Measurements from ENCODE around the gene MISP3.

The MISP3 gene

GRCh38 chr19:14078411-14078810 is 5.8 kb downstream of the MISP3 start:
- Histone ChIP-seq H3K79me2 (ENCODE audit: low read length) (no peaks in the 10 kb centered on the region), H3K4me2 (ENCODE audit: low read length) (no peak overlapping the region), H3K27me3 (ENCODE audit: low read depth, low read length) (no peaks in the 10 kb centered on the region), H3K4me1 (ENCODE audit: low read length) (peaks cover 26% of the 10 kb centered on the region), H2AFZ (ENCODE audit: low read depth, low read length) (no peak overlapping the region), H3K4me3 (ENCODE audit: low read length) (no peak overlapping the region), H3K27ac (ENCODE audit: low read length) (no peak overlapping the region), H3K36me3 (replicated peaks; ENCODE audit: low read depth, low read length) (no peaks in the 10 kb centered on the region), H3K9ac (ENCODE audit: low read length) (no peak overlapping the region), H4K20me1 (ENCODE audit: insufficient read depth, low read length) (no peaks in the 10 kb centered on the region), H3K9me3 (ENCODE audit: insufficient read depth, low read length) (no peaks in the 10 kb centered on the region)
- no peak for TF ChIP-seq EZH2phosphoT487 (IDR thresholded peaks at IDR 0.05; ENCODE audit: low read depth)
- TF ChIP-seq, protein P1, sequence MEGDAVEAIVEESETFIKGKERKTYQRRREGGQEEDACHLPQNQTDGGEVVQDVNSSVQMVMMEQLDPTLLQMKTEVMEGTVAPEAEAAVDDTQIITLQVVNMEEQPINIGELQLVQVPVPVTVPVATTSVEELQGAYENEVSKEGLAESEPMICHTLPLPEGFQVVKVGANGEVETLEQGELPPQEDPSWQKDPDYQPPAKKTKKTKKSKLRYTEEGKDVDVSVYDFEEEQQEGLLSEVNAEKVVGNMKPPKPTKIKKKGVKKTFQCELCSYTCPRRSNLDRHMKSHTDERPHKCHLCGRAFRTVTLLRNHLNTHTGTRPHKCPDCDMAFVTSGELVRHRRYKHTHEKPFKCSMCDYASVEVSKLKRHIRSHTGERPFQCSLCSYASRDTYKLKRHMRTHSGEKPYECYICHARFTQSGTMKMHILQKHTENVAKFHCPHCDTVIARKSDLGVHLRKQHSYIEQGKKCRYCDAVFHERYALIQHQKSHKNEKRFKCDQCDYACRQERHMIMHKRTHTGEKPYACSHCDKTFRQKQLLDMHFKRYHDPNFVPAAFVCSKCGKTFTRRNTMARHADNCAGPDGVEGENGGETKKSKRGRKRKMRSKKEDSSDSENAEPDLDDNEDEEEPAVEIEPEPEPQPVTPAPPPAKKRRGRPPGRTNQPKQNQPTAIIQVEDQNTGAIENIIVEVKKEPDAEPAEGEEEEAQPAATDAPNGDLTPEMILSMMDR (IDR thresholded peaks at IDR 0.05; ENCODE audit: low read depth, low read length), result no peak

DNA sequence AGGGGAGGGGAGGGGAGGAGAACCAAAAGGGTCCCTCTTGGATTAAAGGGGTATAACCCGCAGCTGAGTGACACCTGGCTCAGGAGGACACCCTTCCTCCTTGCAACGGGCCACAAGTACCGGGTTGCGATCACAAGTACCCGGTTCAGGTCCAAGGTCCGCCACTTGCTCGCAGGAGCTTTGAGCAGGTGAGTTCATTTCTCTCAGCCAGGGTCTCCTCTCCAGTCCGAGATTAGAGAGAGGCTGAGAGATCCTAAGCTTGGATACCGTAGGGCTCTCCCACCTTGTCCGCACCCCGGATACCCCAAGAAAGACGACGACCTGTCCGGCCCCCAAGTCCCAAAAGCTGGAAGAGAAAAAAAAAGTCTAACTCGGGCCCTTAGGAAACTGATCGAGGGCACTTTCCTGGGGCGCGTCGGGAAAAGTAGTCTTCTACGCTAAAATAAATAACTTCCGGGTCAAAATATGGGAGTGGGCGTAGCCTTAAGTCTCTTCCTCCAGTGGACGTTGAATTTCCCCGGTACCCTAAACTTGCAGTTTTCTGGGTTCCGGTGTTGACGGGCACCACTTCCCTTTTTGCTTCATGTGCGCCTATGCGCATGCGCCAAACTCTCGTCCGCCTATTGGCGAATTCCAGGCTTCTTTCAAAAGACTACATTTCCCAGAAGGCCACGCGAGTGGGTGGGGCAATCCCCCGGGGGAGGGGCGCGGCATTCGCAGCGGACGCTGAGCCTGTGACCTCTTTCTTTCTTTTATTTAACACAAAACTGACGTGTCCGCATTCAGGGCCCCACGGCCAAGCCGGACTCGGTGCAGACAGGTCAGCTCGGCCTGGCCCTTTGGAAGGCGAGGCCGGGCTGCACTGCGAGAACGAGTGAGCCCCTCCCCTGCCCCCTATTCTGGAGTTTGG is 8.6 kb downstream of the MISP3 start:
- peak overlapping the region; percentile 82 for H3K4me3 ChIP-seq (ENCODE audit: low read length)
- peak overlapping the region; percentile 76 for H3K9ac ChIP-seq (ENCODE audit: low read length)
- H3K27ac ChIP-seq (ENCODE audit: low read length), result peak overlapping the region; percentile 55
- H3K27me3 ChIP-seq (ENCODE audit: low read depth, low read length), result no peaks in the 10 kb centered on the region
- H3K4me1 ChIP-seq (ENCODE audit: low read length), result peaks cover 14% of the 10 kb centered on the region
- no peaks in the 10 kb centered on the region for H3K79me2 ChIP-seq (ENCODE audit: low read length)
- no peaks in the 10 kb centered on the region for H4K20me1 ChIP-seq (ENCODE audit: insufficient read depth, low read length)
- peak overlapping the region; percentile 66 for H2AFZ ChIP-seq (ENCODE audit: low read depth, low read length)
- H3K36me3 ChIP-seq (replicated peaks; ENCODE audit: low read depth, low read length), result no peaks in the 10 kb centered on the region
- H3K4me2 ChIP-seq (ENCODE audit: low read length), result peak overlapping the region; percentile 87
- no peaks in the 10 kb centered on the region for H3K9me3 ChIP-seq (ENCODE audit: insufficient read depth, low read length)
- TF ChIP-seq EZH2phosphoT487 (IDR thresholded peaks at IDR 0.05; ENCODE audit: low read depth), result no peak
- TF ChIP-seq, protein P1 (IDR thresholded peaks at IDR 0.05; ENCODE audit: low read depth, low read length), result no peak

DNA sequence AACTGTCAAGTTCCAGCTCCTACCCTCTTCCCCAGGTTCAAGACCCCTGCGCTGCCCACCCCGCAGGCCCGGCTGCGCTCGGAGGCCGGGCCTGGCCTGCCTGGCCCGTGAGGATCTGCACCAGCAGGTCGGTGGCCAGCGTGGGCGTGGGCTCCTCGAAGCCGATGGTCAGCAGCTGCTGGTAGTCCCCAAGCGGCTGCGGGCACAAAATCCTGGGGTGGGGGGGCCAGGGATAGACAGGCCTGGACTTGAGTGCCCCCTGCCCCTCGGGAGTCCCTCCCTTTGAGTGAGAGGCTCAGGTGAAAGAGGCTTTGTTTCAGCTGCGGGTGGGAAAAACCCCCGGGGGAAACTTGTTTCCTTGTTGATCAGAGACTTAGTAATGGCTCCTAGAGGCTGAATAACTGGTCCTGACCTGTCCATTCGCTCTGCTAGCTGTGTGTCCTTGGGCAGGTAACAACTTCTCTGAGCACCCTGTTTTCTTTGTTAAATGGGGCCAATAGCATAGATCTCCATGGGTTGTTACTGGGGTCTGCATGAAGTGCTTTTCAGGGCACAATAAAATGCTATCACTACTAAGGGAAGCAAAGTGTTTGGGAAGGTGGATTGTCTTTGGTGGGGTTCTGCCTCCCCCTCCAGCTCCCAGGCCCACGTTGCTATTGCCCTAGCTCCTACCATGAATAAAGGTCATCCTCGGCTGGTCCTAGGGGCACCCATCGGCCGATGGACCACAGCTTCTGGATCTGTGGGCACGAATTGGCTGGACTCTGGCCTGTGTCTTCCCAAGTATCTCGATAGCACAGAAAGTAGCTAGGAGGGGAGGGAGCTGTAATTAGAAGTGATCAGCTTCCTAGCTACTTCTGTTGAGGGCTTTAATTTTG is 9.4 kb downstream of the MISP3 start:
- peak overlapping the region; percentile 20 for H3K27ac ChIP-seq (ENCODE audit: low read length)
- H3K4me3 ChIP-seq (ENCODE audit: low read length), result peak overlapping the region; percentile 82
- no peaks in the 10 kb centered on the region for H3K9me3 ChIP-seq (ENCODE audit: insufficient read depth, low read length)
- H3K36me3 ChIP-seq (replicated peaks; ENCODE audit: low read depth, low read length), result peaks cover 3% of the 10 kb centered on the region
- H4K20me1 ChIP-seq (ENCODE audit: insufficient read depth, low read length), result no peaks in the 10 kb centered on the region
- peaks cover 14% of the 10 kb centered on the region for H3K4me1 ChIP-seq (ENCODE audit: low read length)
- no peaks in the 10 kb centered on the region for H3K79me2 ChIP-seq (ENCODE audit: low read length)
- peak overlapping the region; percentile 76 for H3K9ac ChIP-seq (ENCODE audit: low read length)
- peak overlapping the region; percentile 87 for H3K4me2 ChIP-seq (ENCODE audit: low read length)
- H3K27me3 ChIP-seq (ENCODE audit: low read depth, low read length), result no peaks in the 10 kb centered on the region
- TF ChIP-seq EZH2phosphoT487 (IDR thresholded peaks at IDR 0.05; ENCODE audit: low read depth), result no peak
- TF ChIP-seq, protein P1 (IDR thresholded peaks at IDR 0.05; ENCODE audit: low read depth, low read length), result no peak
- peak overlapping the region; percentile 66; the same call in 1 of the 2 replicates for H2AFZ ChIP-seq (ENCODE audit: low read depth, low read length)

DNA sequence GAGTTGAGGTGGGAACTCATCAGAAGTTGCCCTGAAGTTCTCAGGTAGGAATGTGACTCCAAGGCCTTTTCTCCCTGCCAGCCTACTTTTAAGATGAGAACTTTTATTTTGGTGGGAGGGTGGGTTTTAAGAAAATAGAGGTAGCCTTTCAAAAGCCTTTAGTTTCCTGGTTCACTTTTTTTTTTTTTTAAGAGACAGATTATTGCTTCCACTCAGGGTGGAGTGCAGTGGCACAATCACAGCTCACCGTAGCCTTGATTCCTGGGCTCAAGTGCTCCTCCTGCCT is 10.0 kb downstream of the MISP3 start:
- H2AFZ ChIP-seq (ENCODE audit: low read depth, low read length), result no peak overlapping the region
- H3K79me2 ChIP-seq (ENCODE audit: low read length), result no peaks in the 10 kb centered on the region
- no peaks in the 10 kb centered on the region for H3K27me3 ChIP-seq (ENCODE audit: low read depth, low read length)
- H4K20me1 ChIP-seq (ENCODE audit: insufficient read depth, low read length), result no peaks in the 10 kb centered on the region
- no peak overlapping the region for H3K27ac ChIP-seq (ENCODE audit: low read length)
- H3K36me3 ChIP-seq (replicated peaks; ENCODE audit: low read depth, low read length), result peaks cover 3% of the 10 kb centered on the region
- peaks cover 14% of the 10 kb centered on the region for H3K4me1 ChIP-seq (ENCODE audit: low read length)
- H3K9me3 ChIP-seq (ENCODE audit: insufficient read depth, low read length), result no peaks in the 10 kb centered on the region
- no peak overlapping the region for H3K9ac ChIP-seq (ENCODE audit: low read length)
- TF ChIP-seq EZH2phosphoT487 (IDR thresholded peaks at IDR 0.05; ENCODE audit: low read depth), result no peak
- TF ChIP-seq, protein P1 (IDR thresholded peaks at IDR 0.05; ENCODE audit: low read depth, low read length), result no peak
- H3K4me2 ChIP-seq (ENCODE audit: low read length), result no peak overlapping the region; the same call in 1 of the 2 replicates
- H3K4me3 ChIP-seq (ENCODE audit: low read length), result no peak overlapping the region

Measured in OCI-LY3 (cell line).